Measurements from ENCODE around the gene IQCC.

The IQCC gene

DNA sequence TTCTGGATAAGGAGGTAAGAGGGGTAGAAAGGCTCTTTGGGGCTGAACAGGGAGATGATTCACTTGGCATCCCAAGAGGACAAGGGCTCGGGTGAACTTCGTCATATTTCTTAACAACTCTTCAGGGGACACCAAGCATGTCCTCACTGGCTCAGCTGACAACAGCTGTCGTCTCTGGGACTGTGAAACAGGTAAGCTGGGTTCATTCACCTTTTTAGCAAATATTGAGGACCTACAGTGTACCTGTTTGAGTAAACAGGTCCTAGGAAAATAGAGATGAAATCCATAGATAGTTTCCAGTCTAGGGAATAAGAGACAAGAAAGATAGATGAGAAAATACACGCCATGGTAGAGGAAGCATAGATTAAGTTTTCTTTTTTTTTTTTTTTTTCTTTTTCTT, 18.8 kb downstream of the IQCC start:
- no peak for DNase-seq (ENCODE audit: low read depth)

GRCh38 chr1:32228771-32229170, 23.3 kb downstream of the IQCC start:
- no peak for DNase-seq (ENCODE audit: low read depth)

- DNase-seq (ENCODE audit: low read depth): no peak
Measured at GRCh38 chr1:32231843-32232432, 26.5 kb downstream of the IQCC start.

DNA sequence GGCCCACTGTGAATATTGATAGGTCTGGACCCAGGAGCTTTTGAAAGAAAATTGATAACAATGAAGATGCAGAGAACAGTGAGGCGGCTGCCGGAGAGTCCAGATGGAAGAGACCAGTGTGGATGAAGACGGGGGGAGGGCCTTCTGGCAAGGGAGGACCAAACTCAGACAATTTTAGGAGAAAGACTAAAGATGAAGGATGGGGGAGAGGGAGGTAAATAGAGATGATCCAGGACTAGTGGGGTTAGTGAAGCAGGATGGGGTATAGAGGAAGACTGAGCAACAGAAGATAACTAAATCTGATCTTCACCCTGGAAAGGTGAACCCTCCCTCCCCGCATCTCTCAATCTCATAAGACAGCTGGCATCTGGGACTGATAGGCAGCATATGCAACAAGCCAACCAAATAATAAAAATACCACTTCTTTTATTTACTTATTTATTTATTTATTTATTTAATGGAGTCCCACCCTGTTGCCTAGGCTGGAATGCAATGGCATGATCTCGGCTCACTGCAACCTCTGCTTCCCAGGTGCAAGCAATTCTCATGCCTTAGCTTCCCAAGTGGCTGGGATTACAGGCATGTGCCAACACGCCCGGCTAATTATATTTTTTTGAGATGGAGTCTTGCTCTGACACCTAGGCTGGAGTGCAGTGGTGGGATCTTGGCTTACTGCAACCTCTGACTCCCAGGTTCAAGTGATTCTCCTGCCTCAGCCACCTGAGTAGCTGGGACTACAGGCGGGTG, 27.3 kb downstream of the IQCC start:
- DNase-seq (ENCODE audit: low read depth): no peak

- no peak for DNase-seq (ENCODE audit: low read depth)
Measured at GRCh38 chr1:32234792-32235191, 29.3 kb downstream of the IQCC start.

GRCh38 chr1:32239337-32239736, 33.9 kb downstream of the IQCC start:
- no peak for DNase-seq (ENCODE audit: low read depth)

DNA sequence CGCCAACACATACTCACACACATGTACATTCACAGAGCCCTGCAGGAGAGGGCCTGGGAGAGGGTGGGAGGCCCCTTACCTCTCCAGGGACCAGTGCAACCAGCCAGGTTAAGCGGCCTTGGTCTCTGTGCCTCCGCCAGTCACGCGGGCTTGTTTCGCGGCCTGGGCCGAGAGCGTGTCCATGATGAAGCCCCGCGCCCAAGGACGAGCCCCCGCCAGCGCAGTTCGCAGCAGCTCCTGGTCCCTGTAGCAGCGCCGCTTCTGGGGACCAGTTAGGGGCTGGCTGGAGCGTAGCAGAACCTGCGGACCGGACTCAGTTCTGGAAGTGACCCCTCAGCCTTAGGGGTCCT, 34.3 kb downstream of the IQCC start:
- no peak for DNase-seq (ENCODE audit: low read depth)

DNA sequence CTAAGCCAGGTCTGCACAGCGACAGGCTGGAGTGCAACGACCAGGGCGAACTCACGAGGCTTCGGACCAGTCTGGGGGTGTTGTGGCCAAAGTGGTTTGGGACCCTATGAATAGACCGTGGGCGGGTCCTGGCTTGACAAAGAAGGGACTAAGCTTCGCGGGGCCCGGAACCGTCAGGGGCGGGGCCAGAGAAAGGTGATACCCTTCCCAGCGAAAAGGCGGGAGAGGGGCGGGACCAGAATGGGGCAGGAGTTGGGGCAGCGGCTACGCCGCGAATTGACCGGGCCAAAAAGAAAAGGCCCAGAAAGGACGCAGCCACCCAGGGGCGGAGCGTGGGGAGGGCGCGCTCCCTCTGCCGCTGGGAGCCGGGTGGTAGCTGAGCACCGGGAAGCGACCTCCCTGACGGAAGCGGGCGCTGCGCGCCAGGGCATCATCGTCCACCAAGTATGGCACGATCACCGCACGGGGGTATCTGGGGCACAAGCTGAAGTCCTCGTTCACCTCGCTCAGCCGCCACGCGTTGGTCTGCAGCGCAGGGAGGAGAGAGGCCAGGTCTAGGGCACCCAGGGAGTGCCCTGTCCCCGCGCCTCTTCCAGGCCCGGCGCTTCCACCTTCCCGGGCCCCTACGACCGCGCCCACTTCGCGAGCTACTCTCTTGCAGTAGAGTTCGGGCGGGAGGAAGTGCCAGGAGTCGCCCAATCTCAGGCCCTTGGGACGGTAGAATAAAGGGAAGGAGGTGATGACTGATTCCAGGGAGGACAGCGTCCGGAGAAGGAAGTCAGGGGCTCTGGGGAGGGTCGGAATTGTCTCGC, 34.9 kb downstream of the IQCC start:
- peak; percentile 59 for DNase-seq (ENCODE audit: low read depth)

DNA sequence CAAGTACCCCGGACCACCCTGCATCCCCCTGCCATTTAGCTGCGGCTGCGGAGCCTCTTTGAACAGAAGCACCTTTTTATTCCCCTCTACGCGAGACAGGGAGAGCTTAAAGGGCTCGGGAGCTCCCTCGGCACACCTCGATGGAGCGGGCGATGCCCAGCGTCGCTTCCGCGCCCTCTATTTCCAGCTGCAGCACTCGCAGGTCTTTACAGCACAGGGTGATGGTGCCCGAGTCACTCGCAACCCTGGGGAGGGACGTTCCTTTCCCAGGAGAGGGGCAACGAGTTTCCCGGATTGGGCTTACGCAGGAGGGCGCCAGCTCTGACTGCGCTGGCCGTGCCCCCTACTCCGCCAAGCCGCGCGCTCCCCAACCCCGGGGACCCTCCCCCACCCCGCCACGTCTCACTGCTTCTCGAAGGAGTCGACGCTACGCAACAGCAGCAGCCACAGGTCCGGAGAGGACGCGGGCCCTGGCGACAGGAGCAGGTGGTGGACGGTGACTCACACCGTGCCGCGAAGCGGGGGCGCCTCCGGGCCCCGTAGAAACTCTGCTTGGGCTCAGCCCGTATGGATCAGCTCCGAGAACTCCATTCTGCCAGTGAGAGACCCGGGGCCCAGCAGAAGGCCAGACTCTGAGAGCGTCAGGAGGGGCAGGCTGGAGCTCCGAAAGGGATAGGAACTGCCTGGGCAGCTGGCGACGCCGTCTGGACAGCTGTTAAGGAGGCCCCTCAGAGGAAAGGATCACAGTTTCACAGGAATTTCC, 35.7 kb downstream of the IQCC start:
- DNase-seq (ENCODE audit: low read depth): peak; percentile 34

DNA sequence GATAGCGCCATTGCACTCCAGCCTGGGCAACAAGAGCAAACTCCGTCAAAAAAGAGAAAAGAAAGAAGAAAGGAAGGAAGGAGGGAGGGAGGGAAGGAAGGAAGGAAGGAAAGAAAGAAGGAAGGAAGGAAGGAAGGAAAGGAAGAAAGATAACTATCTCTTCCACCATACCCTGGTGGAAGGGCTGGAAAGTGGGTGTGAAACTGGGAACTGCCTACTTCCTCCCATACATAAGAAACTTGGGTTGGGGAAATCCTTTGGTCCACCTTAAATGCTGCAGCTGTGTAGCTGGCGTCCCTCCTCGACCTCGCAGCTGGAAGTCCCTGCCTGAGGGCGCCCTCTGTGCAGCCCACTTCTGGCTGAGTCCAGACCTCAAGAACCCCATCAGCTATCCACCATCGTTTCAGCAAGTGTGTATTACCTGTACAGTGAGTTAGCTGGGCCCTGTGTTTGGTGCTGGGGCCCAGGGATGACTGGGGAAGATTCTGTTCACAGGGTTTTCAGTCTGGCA, 36.9 kb downstream of the IQCC start:
- no peak for DNase-seq (ENCODE audit: low read depth)

DNA sequence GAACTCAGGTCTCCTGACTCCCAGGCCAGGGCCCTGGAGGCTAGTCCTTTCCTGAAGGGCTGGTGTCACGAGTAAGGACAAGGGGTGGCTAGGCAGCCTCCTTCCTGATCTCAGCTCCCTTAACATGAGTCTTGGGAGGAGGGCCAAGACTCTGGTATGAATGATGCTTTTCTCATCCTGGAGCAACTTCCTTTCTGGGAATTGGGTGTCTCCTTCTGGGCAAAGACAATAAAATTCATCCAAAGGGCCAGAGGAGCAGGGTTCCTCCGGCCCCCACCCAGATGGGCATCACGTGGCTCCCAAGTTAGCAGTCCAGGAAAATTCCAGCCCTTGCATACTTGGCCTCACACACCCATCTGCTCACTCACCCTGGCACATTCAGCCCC, 41.4 kb downstream of the IQCC start, which contains the start of gene FAM167B:
Gene FAM167B, plus strand, starts transcription at position 335 of the 386 bp plus-strand sequence. CDS start 200 bp downstream, outside the sequence.
- no peak for DNase-seq (ENCODE audit: low read depth)

DNA sequence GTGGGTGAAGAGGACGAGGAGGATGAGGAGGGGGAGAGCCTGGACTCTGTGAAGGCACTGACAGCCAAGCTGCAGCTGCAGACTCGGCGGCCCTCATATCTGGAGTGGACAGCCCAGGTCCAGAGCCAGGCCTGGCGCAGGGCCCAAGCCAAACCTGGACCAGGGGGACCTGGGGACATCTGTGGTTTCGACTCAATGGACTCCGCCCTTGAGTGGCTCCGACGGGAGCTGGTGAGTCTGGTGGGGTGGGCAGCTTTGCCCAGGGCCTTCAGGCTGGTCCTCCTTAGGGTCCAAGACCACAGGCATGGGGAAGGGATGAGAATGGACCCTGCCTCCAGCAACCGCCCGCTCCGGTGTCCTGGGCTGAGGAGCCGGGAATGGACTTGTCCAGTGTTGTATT, 42.0 kb downstream of the IQCC start:
- no peak for DNase-seq (ENCODE audit: low read depth)

DNA sequence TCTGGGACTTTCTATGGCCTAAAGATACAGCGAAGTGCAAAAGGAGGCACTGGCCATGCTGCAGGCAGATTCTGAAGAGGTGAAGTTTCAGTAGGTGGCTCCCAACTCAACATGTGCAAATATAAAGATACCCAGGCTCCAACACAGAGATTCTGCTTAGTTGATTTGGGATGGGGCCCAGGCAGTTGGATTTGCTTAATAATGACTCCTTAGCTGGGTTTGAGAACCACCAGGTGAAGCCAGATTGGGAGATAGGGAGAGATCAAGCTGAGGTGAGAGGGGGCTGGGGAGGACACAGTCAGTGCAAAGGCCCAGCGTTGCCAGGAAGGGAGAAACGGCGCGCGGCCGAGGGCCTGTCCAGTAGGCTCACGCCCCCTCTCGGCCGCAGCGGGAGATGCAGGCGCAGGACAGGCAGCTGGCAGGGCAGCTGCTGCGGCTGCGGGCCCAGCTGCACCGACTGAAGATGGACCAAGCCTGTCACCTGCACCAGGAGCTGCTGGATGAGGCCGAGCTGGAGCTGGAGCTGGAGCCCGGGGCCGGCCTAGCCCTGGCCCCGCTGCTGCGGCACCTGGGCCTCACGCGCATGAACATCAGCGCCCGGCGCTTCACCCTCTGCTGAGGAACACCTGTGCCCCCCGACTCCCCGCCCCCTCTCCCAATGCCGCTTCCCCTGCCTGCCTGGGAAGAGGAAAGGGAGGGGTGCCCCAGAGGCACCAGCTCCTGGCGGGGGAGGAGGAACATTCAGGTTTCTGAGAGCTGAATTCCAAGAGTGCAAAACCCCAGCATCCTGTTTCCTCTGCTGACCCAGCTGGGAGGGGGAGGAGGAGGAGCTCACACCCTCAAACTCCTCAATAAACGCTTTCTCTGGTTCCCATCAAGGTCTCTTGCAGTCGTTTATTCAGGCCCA, 42.8 kb downstream of the IQCC start:
- DNase-seq (ENCODE audit: low read depth): peak; percentile 61

- DNase-seq (ENCODE audit: low read depth): peak; percentile 65
Measured at GRCh38 chr1:32249831-32250525, 44.5 kb downstream of the IQCC start.

DNA sequence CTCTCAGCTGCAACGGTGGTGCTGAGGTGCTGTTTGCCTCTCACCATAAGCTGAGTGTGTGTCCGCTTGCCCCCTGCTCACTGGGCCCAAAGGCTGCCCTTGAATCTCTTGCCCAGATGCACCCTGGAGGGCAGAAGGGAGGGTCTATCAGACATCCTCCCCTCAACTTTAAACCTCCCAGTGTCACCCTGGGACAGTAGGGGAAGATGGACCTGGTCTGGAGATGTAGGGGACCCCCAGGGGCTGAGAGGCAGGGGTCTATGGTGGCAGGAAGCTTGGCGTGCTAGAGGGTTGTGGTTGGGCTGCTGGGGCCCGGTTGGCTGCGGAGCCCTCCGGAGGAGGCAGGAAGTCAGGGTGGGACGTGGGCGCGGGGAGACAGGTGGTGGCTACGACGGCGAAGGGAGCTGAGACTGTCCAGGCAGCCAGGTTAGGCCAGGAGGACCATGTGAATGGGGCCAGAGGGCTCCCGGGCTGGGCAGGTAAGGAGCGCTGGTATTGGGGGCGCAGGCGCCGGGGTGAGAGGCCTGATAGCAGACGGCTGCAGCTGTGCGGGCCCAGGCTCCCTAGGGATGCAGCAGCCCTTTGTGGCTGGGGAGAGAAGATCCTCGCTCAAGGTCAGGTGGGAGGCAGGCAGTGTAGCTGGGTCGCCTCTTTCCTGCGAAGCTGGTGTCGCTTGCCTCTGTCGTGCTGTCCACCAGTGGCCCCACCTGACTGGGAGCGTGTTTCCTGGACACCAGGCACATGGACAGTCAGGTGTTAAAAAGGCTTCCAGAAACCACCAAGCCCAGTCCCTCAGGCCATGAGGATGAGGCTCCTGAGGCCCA, 45.6 kb downstream of the IQCC start, which contains the start of gene LCK:
Gene LCK, plus strand, starts transcription at position 373 of the 824 bp plus-strand sequence. CDS start 23,065 bp downstream, outside the sequence.
- peak; percentile 48 for DNase-seq (ENCODE audit: low read depth)

- no peak for DNase-seq (ENCODE audit: low read depth)
Measured at GRCh38 chr1:32255072-32256071, 49.9 kb downstream of the IQCC start.

- no peak for DNase-seq (ENCODE audit: low read depth)
Measured at GRCh38 chr1:32256473-32257226, 51.2 kb downstream of the IQCC start.

GRCh38 chr1:32257227-32257508, 51.7 kb downstream of the IQCC start:
- DNase-seq (ENCODE audit: low read depth): no peak

Measured in activated T-cell treated with anti-CD3 and anti-CD28 coated beads for 1 hour (primary cell).